Dedifferentiated amniotic fluid mesenchymal stem cell (primary cell): ENCODE results near the gene PABPC1L.

ENCODE experiments used
- DNase-seq: peaks from one replicate; pipeline ENCODE4 v3.0.0-alpha.2; 2016; ENCODE audit errors: extremely low spot score

Gene PABPC1L

GRCh38 chr20:44900231-44900854, 9.5 kb upstream of the PABPC1L start:
- no peak for DNase-seq

GRCh38 chr20:44901974-44902373, 7.9 kb upstream of the PABPC1L start:
- DNase-seq: no peak

GRCh38 chr20:44904377-44904776, 5.5 kb upstream of the PABPC1L start:
- DNase-seq: no peak

GRCh38 chr20:44908987-44909871, 631 bp upstream of the PABPC1L start:
- DNase-seq: no peak

- no peak for DNase-seq
Measured at GRCh38 chr20:44910690-44911262, 916 bp downstream of the PABPC1L start.

- DNase-seq: no peak
Measured at GRCh38 chr20:44911264-44911921, 1.5 kb downstream of the PABPC1L start.

GRCh38 chr20:44912189-44912588, 2.3 kb downstream of the PABPC1L start:
- DNase-seq: no peak

GRCh38 chr20:44914924-44915323, 5.1 kb downstream of the PABPC1L start:
- DNase-seq: no peak

GRCh38 chr20:44916586-44916985, 6.7 kb downstream of the PABPC1L start:
- no peak for DNase-seq

GRCh38 chr20:44917399-44917798, 7.5 kb downstream of the PABPC1L start:
- DNase-seq: no peak

GRCh38 chr20:44918342-44918741, 8.5 kb downstream of the PABPC1L start:
- no peak for DNase-seq

- DNase-seq: no peak
Measured at GRCh38 chr20:44918761-44919160, 8.9 kb downstream of the PABPC1L start.

- DNase-seq: no peak
Measured at GRCh38 chr20:44921447-44921846, 11.6 kb downstream of the PABPC1L start.

- no peak for DNase-seq
Measured at GRCh38 chr20:44924541-44924940, 14.7 kb downstream of the PABPC1L start.

- DNase-seq: no peak
Measured at GRCh38 chr20:44928595-44928994, 18.7 kb downstream of the PABPC1L start.

GRCh38 chr20:44930517-44931168, 20.8 kb downstream of the PABPC1L start:
- no peak for DNase-seq

GRCh38 chr20:44931911-44932310, 22.1 kb downstream of the PABPC1L start:
- DNase-seq: no peak

- DNase-seq: no peak
Measured at GRCh38 chr20:44932916-44933315, 23.1 kb downstream of the PABPC1L start.

GRCh38 chr20:44936510-44936909, 26.6 kb downstream of the PABPC1L start:
- no peak for DNase-seq

GRCh38 chr20:44938637-44939036, 28.8 kb downstream of the PABPC1L start:
- no peak for DNase-seq

- DNase-seq: no peak
Measured at GRCh38 chr20:44941120-44941691, 31.3 kb downstream of the PABPC1L start.
